OCI-LY7 (cell line): Measurements from ENCODE around the gene CTBP2. TPM values are rescaled to one million over a fixed set of nuclear protein-coding genes. Genes with fewer than 3 reads are reported as not detected.

Experiments
- BruUV-seq: library from RNA; stranded (reverse); fragments of 400-500 nt; replicated peaks from 2 replicates; lab custom pipeline; 2021; lab: Mats Ljungman, UMichigan
- CTCF ChIA-PET: fragments of 300-600 bp; sonication (Branson Sonifier 250); formaldehyde crosslinking; loops from one replicate; lab custom pipeline; 2022; ENCODE audit warnings: antibody characterized with exemption; ENCODE audit not compliant: unreplicated experiment; lab: Charles Lee
- POLR2A ChIA-PET: fragments of 300-600 bp; sonication (Branson Sonifier 250); formaldehyde crosslinking; loops from one replicate; lab custom pipeline; 2022; ENCODE audit warnings: antibody characterized with exemption; lab: Charles Lee
- DNase-seq: peaks from one replicate; pipeline ENCODE4 v3.0.0-alpha.2; 2015; ENCODE audit warnings: low spot score
- H2AFZ ChIP-seq: fragments of 200-600 bp; sonication (generic), shearing (Covaris generic); 2 replicates; pipeline ENCODE4 v1.6.1; 2014; ENCODE audit warnings: mild to moderate bottlenecking, antibody characterized with exemption, low read length, moderate library complexity
- H3K27ac ChIP-seq: fragments of 200-600 bp; sonication (generic); 2 replicates; pipeline ENCODE4 v1.5.1; 2014; ENCODE audit warnings: mixed run types, low read depth, mild to moderate bottlenecking, moderate library complexity, low read length, inconsistent platforms; ENCODE audit not compliant: poor library complexity, severe bottlenecking
- H3K36me3 ChIP-seq: fragments of 200-600 bp; sonication (generic); 2 replicates; pipeline ENCODE4 v1.6.1; 2014; ENCODE audit warnings: mild to moderate bottlenecking, antibody characterized with exemption, low read length, moderate library complexity, mixed read lengths; ENCODE audit not compliant: insufficient read depth
- H3K4me1 ChIP-seq: fragments of 200-600 bp; sonication (generic); 2 replicates; pipeline ENCODE4 v1.5.1; 2014; ENCODE audit warnings: mild to moderate bottlenecking, low read length; ENCODE audit not compliant: insufficient read depth, poor library complexity, severe bottlenecking
- H3K4me2 ChIP-seq: fragments of 200-600 bp; sonication (generic); 2 replicates; pipeline ENCODE4 v1.6.1; 2014; ENCODE audit warnings: mild to moderate bottlenecking, low read length
- H3K4me3 ChIP-seq: fragments of 200-600 bp; sonication (generic); 2 replicates; pipeline ENCODE4 v1.5.1; 2014; ENCODE audit warnings: mild to moderate bottlenecking, low read depth, low read length; ENCODE audit not compliant: poor library complexity, severe bottlenecking
- H3K79me2 ChIP-seq: fragments of 200-600 bp; sonication (generic); 2 replicates; pipeline ENCODE4 v1.6.1; 2016; ENCODE audit warnings: low read depth, mild to moderate bottlenecking, low read length, moderate library complexity, mixed read lengths; ENCODE audit not compliant: insufficient read depth
- H3K9me2 ChIP-seq: fragments of 200-600 bp; sonication (generic); 2 replicates; pipeline ENCODE4 v1.6.1; 2016; ENCODE audit warnings: mild to moderate bottlenecking, low read length, mixed read lengths; ENCODE audit not compliant: insufficient read depth
- H3K9me3 ChIP-seq: fragments of 200-600 bp; sonication (generic); 2 replicates; pipeline ENCODE4 v1.6.1; 2014; ENCODE audit warnings: mild to moderate bottlenecking, mixed run types, low read length, mixed read lengths
- H4K20me1 ChIP-seq: fragments of 200-600 bp; sonication (generic); 2 replicates; pipeline ENCODE4 v1.6.1; 2014; ENCODE audit warnings: mild to moderate bottlenecking, antibody characterized with exemption, low read length, moderate library complexity, mixed read lengths; ENCODE audit not compliant: insufficient read depth
- EZH2phosphoT487 ChIP-seq: fragments of 200-600 bp; sonication (generic); IDR thresholded peaks from 2 replicates; pipeline ENCODE4 v1.6.1; 2018; ENCODE audit warnings: low read depth, borderline replicate concordance, mild to moderate bottlenecking, mixed run types, antibody characterized with exemption, low read length, moderate library complexity, mixed read lengths
- intact Hi-C: fragments of 100-400 bp; cut with micrococcal nuclease; formaldehyde crosslinking; loops from one replicate; pipeline ENCODE4 v1.10.0; 2022; ENCODE audit not compliant: unreplicated experiment
- total RNA-seq, 2 experiments: library from RNA; depleted of rRNA in 1 of 2; stranded (reverse); fragments of >200 nt in 1 of 2; shearing (Covaris generic) in 1 of 2; gene quantifications; 2 replicates each; pipeline ENCODE4 v1.2.3, GENCODE V29; 2014 to 2022
- TF ChIP-seq, protein P1 (sequence below): fragments of 200-600 bp; sonication (generic); conservative IDR thresholded peaks from 2 replicates; pipeline ENCODE4 v1.5.1; 2014; ENCODE audit warnings: mild to moderate bottlenecking, antibody characterized with exemption, low read length, moderate library complexity, mixed read lengths

CTBP2 gene
- total RNA-seq, 2 experiments from 2014 or later: not detected

- H2AFZ ChIP-seq: no peak overlapping the region
- H3K4me2 ChIP-seq: no peak overlapping the region
- H3K9me3 ChIP-seq: no peaks in the 10 kb centered on the region
- intact Hi-C loops: no loop called here
- peaks cover 7% of the 10 kb centered on the region for H3K4me1 ChIP-seq
- TF ChIP-seq, protein P1, sequence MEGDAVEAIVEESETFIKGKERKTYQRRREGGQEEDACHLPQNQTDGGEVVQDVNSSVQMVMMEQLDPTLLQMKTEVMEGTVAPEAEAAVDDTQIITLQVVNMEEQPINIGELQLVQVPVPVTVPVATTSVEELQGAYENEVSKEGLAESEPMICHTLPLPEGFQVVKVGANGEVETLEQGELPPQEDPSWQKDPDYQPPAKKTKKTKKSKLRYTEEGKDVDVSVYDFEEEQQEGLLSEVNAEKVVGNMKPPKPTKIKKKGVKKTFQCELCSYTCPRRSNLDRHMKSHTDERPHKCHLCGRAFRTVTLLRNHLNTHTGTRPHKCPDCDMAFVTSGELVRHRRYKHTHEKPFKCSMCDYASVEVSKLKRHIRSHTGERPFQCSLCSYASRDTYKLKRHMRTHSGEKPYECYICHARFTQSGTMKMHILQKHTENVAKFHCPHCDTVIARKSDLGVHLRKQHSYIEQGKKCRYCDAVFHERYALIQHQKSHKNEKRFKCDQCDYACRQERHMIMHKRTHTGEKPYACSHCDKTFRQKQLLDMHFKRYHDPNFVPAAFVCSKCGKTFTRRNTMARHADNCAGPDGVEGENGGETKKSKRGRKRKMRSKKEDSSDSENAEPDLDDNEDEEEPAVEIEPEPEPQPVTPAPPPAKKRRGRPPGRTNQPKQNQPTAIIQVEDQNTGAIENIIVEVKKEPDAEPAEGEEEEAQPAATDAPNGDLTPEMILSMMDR: no peak
- no peak for TF ChIP-seq EZH2phosphoT487
- no peaks in the 10 kb centered on the region for H3K9me2 ChIP-seq
- H3K4me3 ChIP-seq: no peak overlapping the region
- peaks cover 73% of the 10 kb centered on the region for H3K79me2 ChIP-seq
- DNase-seq: no peak
- POLR2A ChIA-PET: interaction anchor here (1.8 kb wide), 1 partner anchor 10 kb away, joined by 7 read pairs; no protein-coding TSS in a partner anchor
- H3K27ac ChIP-seq: no peak overlapping the region
- no TSS peak for BruUV-seq
- H3K36me3 ChIP-seq: peaks cover 14% of the 10 kb centered on the region
- H4K20me1 ChIP-seq: peaks cover 20% of the 10 kb centered on the region
- CTCF ChIA-PET: no interaction called here
These were observed 208.2 kb downstream of the CTBP2 start for GRCh38 chr10:124952123-124952522.

DNA sequence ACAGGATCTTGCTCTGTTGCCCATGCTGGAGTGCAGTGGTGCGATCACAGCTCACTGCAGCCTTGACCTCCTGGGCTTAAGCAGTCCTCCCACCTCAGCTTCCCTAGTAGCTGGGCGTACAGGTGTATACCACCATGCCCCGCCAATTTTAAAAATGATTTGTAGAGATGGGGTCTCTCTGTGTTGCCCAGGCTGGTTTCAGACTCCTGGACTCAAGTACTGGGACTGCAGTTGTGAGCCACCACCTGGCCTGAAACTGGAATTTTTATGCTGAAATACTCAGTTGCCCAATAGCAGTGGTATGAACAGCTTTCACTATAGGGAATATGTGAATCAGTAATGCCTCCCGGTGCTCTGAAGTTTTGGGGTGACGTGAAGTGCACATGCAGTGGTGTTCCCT lies 210.8 kb downstream of the CTBP2 start:
- no peaks in the 10 kb centered on the region for H3K9me3 ChIP-seq
- no peak for DNase-seq
- intact Hi-C loops: no loop called here
- H3K27ac ChIP-seq: no peak overlapping the region
- peaks cover 80% of the 10 kb centered on the region for H3K79me2 ChIP-seq
- H3K4me1 ChIP-seq: no peaks in the 10 kb centered on the region
- TF ChIP-seq EZH2phosphoT487: no peak
- TF ChIP-seq, protein P1: no peak
- H3K4me3 ChIP-seq: no peak overlapping the region
- no TSS peak for BruUV-seq
- H3K9me2 ChIP-seq: no peaks in the 10 kb centered on the region
- no peak overlapping the region for H2AFZ ChIP-seq
- H3K36me3 ChIP-seq: peaks cover 21% of the 10 kb centered on the region
- CTCF ChIA-PET: no interaction called here
- H3K4me2 ChIP-seq: no peak overlapping the region
- H4K20me1 ChIP-seq: peaks cover 9% of the 10 kb centered on the region; the same call in 1 of the 2 replicates
- POLR2A ChIA-PET: interaction anchor here (0.7 kb wide), 1 partner anchor 22 kb away, joined by 3 read pairs; no protein-coding TSS in a partner anchor

DNA sequence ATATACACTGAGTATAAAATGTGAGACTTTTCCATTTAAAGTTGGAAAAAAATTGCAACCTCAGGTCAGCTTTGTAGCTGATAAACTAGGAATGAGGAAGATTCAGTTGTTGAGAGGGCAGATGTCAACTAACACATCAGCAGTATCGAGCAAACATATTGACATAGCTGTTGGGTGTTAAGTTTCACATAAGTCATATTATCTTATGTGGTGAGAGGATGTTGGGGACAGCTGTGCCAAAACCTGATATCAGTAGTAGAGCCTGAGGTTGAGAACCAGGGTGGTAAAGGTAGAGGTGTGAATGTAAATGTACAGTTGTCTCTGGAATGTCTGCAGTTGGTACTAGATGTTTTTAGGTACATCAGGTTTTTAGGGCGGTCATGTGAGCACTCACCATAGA lies 213.4 kb downstream of the CTBP2 start:
- ChIA-PET CTCF (no interaction called here), POLR2A (interaction anchor here (0.6 to 1.6 kb wide), 2 partner anchors 11 to 126 kb away, joined by 3 to 5 read pairs; no protein-coding TSS in a partner anchor)
- H2AFZ ChIP-seq: no peak overlapping the region
- H4K20me1 ChIP-seq: peaks cover 9% of the 10 kb centered on the region
- peaks cover 7% of the 10 kb centered on the region for H3K4me1 ChIP-seq
- DNase-seq: no peak
- no peak overlapping the region for H3K27ac ChIP-seq
- H3K9me3 ChIP-seq: no peaks in the 10 kb centered on the region
- intact Hi-C loops: no loop called here
- H3K36me3 ChIP-seq: peaks cover 34% of the 10 kb centered on the region
- no peaks in the 10 kb centered on the region for H3K9me2 ChIP-seq
- H3K79me2 ChIP-seq: peaks cover 87% of the 10 kb centered on the region; the same call in 1 of the 2 replicates
- no peak overlapping the region for H3K4me2 ChIP-seq
- BruUV-seq: no TSS peak
- no peak overlapping the region for H3K4me3 ChIP-seq
- TF ChIP-seq, protein P1: no peak
- TF ChIP-seq EZH2phosphoT487: no peak
